Measurements from ENCODE around the gene SYNPO2.

DNA sequence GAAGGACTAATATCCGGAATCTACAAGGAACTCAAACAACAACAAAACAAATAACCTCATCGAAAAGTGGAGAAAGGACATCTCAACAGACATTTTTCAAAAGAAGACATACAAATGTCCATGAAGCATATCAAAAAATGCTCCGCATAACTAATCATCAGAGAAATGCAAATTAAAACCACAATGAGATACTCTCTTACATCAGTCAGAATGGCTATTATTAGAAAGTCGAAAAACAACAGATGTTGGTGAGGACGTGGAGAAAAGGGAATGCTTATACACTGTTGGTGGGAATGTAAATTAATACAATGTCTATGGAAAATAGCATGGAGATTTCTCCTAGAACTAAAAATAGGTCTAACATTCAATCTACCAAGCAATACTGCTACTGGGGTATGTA is 195.9 kb downstream of the SYNPO2 start:
- TF ChIP-seq, protein P1, sequence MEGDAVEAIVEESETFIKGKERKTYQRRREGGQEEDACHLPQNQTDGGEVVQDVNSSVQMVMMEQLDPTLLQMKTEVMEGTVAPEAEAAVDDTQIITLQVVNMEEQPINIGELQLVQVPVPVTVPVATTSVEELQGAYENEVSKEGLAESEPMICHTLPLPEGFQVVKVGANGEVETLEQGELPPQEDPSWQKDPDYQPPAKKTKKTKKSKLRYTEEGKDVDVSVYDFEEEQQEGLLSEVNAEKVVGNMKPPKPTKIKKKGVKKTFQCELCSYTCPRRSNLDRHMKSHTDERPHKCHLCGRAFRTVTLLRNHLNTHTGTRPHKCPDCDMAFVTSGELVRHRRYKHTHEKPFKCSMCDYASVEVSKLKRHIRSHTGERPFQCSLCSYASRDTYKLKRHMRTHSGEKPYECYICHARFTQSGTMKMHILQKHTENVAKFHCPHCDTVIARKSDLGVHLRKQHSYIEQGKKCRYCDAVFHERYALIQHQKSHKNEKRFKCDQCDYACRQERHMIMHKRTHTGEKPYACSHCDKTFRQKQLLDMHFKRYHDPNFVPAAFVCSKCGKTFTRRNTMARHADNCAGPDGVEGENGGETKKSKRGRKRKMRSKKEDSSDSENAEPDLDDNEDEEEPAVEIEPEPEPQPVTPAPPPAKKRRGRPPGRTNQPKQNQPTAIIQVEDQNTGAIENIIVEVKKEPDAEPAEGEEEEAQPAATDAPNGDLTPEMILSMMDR (IDR thresholded peaks at IDR 0.05; ENCODE audit: control extremely low read depth in 1 of 3, insufficient read depth in 1 of 3, low read depth in 1 of 3, low read length in 3 of 3) = no peak
- TF ChIP-seq BACH1 (IDR thresholded peaks at IDR 0.05; ENCODE audit: low read length) (no peak), NRF1 (IDR thresholded peaks at IDR 0.05; ENCODE audit: low read depth, low read length) (no peak), TAF7 (optimal IDR thresholded peaks at IDR 0.05; ENCODE audit: borderline replicate concordance, low read depth, low read length) (no peak), EP300 (IDR thresholded peaks at IDR 0.05; ENCODE audit: borderline replicate concordance in 1 of 2, low read depth in 2 of 2, low read length in 2 of 2) (no peak), TEAD4 (IDR thresholded peaks at IDR 0.05; ENCODE audit: low read depth, low read length) (no peak), CREB1 (IDR thresholded peaks at IDR 0.05) (no peak), BRCA1 (IDR thresholded peaks at IDR 0.05; ENCODE audit: low read depth, low read length) (no peak)

Measured in H1 (cell line).